Neural cell (in vitro differentiated cells): ENCODE data around the gene THADA.

ENCODE experiments used
- EP300 ChIP-seq: fragments of 450-650 bp; conservative IDR thresholded peaks from 2 replicates; pipeline ENCODE4 v1.6.1; 2014; ENCODE audit warnings: antibody characterized with exemption, mild to moderate bottlenecking, moderate library complexity; ENCODE audit not compliant: poor library complexity, severe bottlenecking
- EZH2 ChIP-seq: fragments of 200-600, 300-800 bp; shearing (Covaris generic), sonication (generic); IDR thresholded peaks from 2 replicates; pipeline ENCODE4 v1.6.1; 2014; ENCODE audit warnings: antibody characterized with exemption, low read length, borderline replicate concordance, mild to moderate bottlenecking; ENCODE audit not compliant: insufficient read depth, poor library complexity, severe bottlenecking
- MXI1 ChIP-seq: fragments of 450-650 bp; conservative IDR thresholded peaks from 2 replicates; pipeline ENCODE4 v1.6.1; 2014; ENCODE audit warnings: antibody characterized with exemption, mild to moderate bottlenecking; ENCODE audit not compliant: poor library complexity, severe bottlenecking
- POLR2AphosphoS5 ChIP-seq: IDR thresholded peaks from 2 replicates; pipeline ENCODE4 v1.6.1; 2012
- RAD21 ChIP-seq: fragments of 450-650 bp; conservative IDR thresholded peaks from 2 replicates; pipeline ENCODE4 v1.6.1; 2014; ENCODE audit warnings: antibody characterized with exemption, mild to moderate bottlenecking, moderate library complexity
- REST ChIP-seq: IDR thresholded peaks from 2 replicates; pipeline ENCODE4 v1.6.1; 2012; ENCODE audit warnings: borderline replicate concordance
- TAF1 ChIP-seq: IDR thresholded peaks from 2 replicates; pipeline ENCODE4 v1.6.1; 2012; ENCODE audit warnings: low read depth
- TF ChIP-seq, protein P1 (sequence below): fragments of 450-650 bp; IDR thresholded peaks from 2 replicates; pipeline ENCODE4 v1.5.1; 2014; ENCODE audit warnings: antibody characterized with exemption, mild to moderate bottlenecking, moderate library complexity; ENCODE audit not compliant: poor library complexity, severe bottlenecking

GRCh38 chr2:43559391-43560230, 36.2 kb downstream of the THADA start:
- TF ChIP-seq, protein P1, sequence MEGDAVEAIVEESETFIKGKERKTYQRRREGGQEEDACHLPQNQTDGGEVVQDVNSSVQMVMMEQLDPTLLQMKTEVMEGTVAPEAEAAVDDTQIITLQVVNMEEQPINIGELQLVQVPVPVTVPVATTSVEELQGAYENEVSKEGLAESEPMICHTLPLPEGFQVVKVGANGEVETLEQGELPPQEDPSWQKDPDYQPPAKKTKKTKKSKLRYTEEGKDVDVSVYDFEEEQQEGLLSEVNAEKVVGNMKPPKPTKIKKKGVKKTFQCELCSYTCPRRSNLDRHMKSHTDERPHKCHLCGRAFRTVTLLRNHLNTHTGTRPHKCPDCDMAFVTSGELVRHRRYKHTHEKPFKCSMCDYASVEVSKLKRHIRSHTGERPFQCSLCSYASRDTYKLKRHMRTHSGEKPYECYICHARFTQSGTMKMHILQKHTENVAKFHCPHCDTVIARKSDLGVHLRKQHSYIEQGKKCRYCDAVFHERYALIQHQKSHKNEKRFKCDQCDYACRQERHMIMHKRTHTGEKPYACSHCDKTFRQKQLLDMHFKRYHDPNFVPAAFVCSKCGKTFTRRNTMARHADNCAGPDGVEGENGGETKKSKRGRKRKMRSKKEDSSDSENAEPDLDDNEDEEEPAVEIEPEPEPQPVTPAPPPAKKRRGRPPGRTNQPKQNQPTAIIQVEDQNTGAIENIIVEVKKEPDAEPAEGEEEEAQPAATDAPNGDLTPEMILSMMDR, result no peak
- TF ChIP-seq EZH2 (no peak), RAD21 (no peak), EP300 (no peak), MXI1 (no peak), TAF1 (no peak), REST (no peak), POLR2AphosphoS5 (no peak)
